ENCODE data around the gene FOXJ3. TPM values are rescaled to one million over a fixed set of nuclear protein-coding genes. Genes with fewer than 3 reads are reported as not detected.

The FOXJ3 gene
- total and polyA plus RNA-seq, 8 donors, result 6.8 to 25.5 (median 20.2) TPM

GRCh38 chr1:42372796-42373195, 37.8 kb upstream of the FOXJ3 start:
- ATAC-seq (no peak), FAIRE-seq (no peak), DNase-seq (no peak)
- Histone ChIP-seq H3K4me1 (peaks cover 0 to 10% (median 4%) of the 10 kb centered on the region in 3 donors), H3K4me3 (no peak overlapping the region), H3K9me3 (no peaks in the 10 kb centered on the region), H3K27ac (no peak overlapping the region), H3K36me3 (no peaks in the 10 kb centered on the region), H3K27me3 (no peaks in the 10 kb centered on the region)
- intact Hi-C loops (cut with DNase I), result no loop called here
- WGBS, 2 donors, result 47 to 54% methylated on average over 2 of the region's 2 CpGs
- TF ChIP-seq CTCF (IDR thresholded peaks at IDR 0.05), result no peak

- no peak for FAIRE-seq
- no peak for TF ChIP-seq CTCF (IDR thresholded peaks at IDR 0.05)
Observed at GRCh38 chr1:42370876-42371549, 36.0 kb upstream of the FOXJ3 start.

GRCh38 chr1:42369471-42369870, 34.4 kb upstream of the FOXJ3 start:
- FAIRE-seq, result no peak
- intact Hi-C loops (cut with DNase I), result no loop called here
- Histone ChIP-seq H3K4me3 (no peak overlapping the region), H3K9me3 (no peaks in the 10 kb centered on the region), H3K4me1 (peaks cover 0 to 10% (median 4%) of the 10 kb centered on the region in 3 donors), H3K36me3 (no peaks in the 10 kb centered on the region), H3K27ac (no peak overlapping the region), H3K27me3 (no peaks in the 10 kb centered on the region)
- ATAC-seq, result no peak
- no peak for TF ChIP-seq CTCF (IDR thresholded peaks at IDR 0.05)
- WGBS, 2 donors, result 89 to 97% methylated on average over 1 of the region's 1 CpG
- no peak for DNase-seq

More at GRCh38 chr1:42370876-42371549, 36.0 kb upstream of the FOXJ3 start:
- H3K4me1 ChIP-seq, result peaks cover 0 to 10% (median 4%) of the 10 kb centered on the region in 3 donors
- H3K4me3 ChIP-seq, result no peak overlapping the region
- intact Hi-C loops (cut with DNase I), result no loop called here
- ATAC-seq (no peak), DNase-seq (no peak)
- H3K27ac ChIP-seq, result no peak overlapping the region
- H3K9me3 ChIP-seq, result no peaks in the 10 kb centered on the region
- H3K27me3 ChIP-seq, result no peaks in the 10 kb centered on the region
- no peaks in the 10 kb centered on the region for H3K36me3 ChIP-seq

- Histone ChIP-seq H3K27me3 (no peaks in the 10 kb centered on the region), H3K36me3 (no peaks in the 10 kb centered on the region), H3K4me1 (peaks cover 0 to 10% (median 4%) of the 10 kb centered on the region in 3 donors), H3K9me3 (no peaks in the 10 kb centered on the region), H3K4me3 (no peak overlapping the region), H3K27ac (no peak overlapping the region)
- FAIRE-seq (no peak), ATAC-seq (peak; percentile 91 to 99 (median 97)), DNase-seq (peak in 1 of 6 donors; percentile 25)
- TF ChIP-seq CTCF (IDR thresholded peaks at IDR 0.05), result no peak
- 51 to 56% methylated on average over 7 of the region's 7 CpGs for WGBS, 2 donors
- intact Hi-C loops (cut with DNase I), result no loop called here
Observed at GRCh38 chr1:42368096-42368795, 33.2 kb upstream of the FOXJ3 start.

- Histone ChIP-seq H3K27ac (no peak overlapping the region), H3K27me3 (peaks cover 0 to 3% (median 0%) of the 10 kb centered on the region in 4 donors), H3K4me3 (no peak overlapping the region), H3K9me3 (no peaks in the 10 kb centered on the region), H3K4me1 (peaks cover 0 to 10% (median 4%) of the 10 kb centered on the region in 3 donors), H3K36me3 (no peaks in the 10 kb centered on the region)
- no peak for TF ChIP-seq CTCF (IDR thresholded peaks at IDR 0.05)
- no peak for DNase-seq
- 52 to 70% methylated on average over 2 of the region's 2 CpGs for WGBS, 2 donors
- intact Hi-C loops (cut with DNase I), result no loop called here
- no peak for FAIRE-seq
- no peak for ATAC-seq
Observed at GRCh38 chr1:42365118-42365517, 30.1 kb upstream of the FOXJ3 start.
